22Rv1 (cell line): ENCODE measurements around the gene TMEM51.

Experiments used
- CTCF ChIP-seq: fragments of 450-650 bp; IDR thresholded peaks from 2 replicates; pipeline ENCODE4 v1.5.1; 2017; ENCODE audit warnings: mild to moderate bottlenecking
- ZFX ChIP-seq: fragments of 450-650 bp; IDR thresholded peaks from 2 replicates; pipeline ENCODE4 v1.6.1; 2017; ENCODE audit warnings: antibody characterized with exemption, borderline replicate concordance

GRCh38 chr1:15226388-15227255 lies 73.1 kb downstream of the TMEM51 start:
- TF ChIP-seq CTCF, result no peak
- no peak for TF ChIP-seq ZFX
